Measurements from ENCODE around the gene TSPEAR. TPM values are rescaled to one million over a fixed set of nuclear protein-coding genes. Genes with fewer than 3 reads are reported as not detected.

TSPEAR gene
- total and polyA plus RNA-seq, 9 of the 15 experiments (the other 6 are each of a cell fraction or from before 2014, with no cell fraction given): not detected

- TF ChIP-seq, protein P1, sequence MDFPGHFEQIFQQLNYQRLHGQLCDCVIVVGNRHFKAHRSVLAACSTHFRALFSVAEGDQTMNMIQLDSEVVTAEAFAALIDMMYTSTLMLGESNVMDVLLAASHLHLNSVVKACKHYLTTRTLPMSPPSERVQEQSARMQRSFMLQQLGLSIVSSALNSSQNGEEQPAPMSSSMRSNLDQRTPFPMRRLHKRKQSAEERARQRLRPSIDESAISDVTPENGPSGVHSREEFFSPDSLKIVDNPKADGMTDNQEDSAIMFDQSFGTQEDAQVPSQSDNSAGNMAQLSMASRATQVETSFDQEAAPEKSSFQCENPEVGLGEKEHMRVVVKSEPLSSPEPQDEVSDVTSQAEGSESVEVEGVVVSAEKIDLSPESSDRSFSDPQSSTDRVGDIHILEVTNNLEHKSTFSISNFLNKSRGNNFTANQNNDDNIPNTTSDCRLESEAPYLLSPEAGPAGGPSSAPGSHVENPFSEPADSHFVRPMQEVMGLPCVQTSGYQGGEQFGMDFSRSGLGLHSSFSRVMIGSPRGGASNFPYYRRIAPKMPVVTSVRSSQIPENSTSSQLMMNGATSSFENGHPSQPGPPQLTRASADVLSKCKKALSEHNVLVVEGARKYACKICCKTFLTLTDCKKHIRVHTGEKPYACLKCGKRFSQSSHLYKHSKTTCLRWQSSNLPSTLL (IDR thresholded peaks at IDR 0.05): no peak
- TF ChIP-seq EHMT2 (IDR thresholded peaks at IDR 0.05) (peak; percentile 83), TOE1 (IDR thresholded peaks at IDR 0.05; ENCODE audit: borderline replicate concordance) (no peak; the same call in 1 of the 2 replicates), TOE1 (CRISPR knock-in tag; IDR thresholded peaks at IDR 0.05; ENCODE audit: borderline replicate concordance, low read depth) (no peak), EP400 (IDR thresholded peaks at IDR 0.05) (peak; percentile 65; the same call in 1 of the 2 replicates), E2F3 (CRISPR knock-in tag; IDR thresholded peaks at IDR 0.05) (0 out of 2 replicates have a peak, but pooled peaks have one; percentile 52), AFF4 (CRISPR knock-in tag; IDR thresholded peaks at IDR 0.05) (no peak), ZC3H8 (IDR thresholded peaks at IDR 0.05) (no peak), THRB (CRISPR knock-in tag; conservative IDR thresholded peaks at IDR 0.05) (no peak), ZSCAN29 (IDR thresholded peaks at IDR 0.05) (no peak), ZZZ3 (IDR thresholded peaks at IDR 0.05) (no peak), FUS (optimal IDR thresholded peaks at IDR 0.05; ENCODE audit: low read depth, low read length) (no peak), ATF3 (IDR thresholded peaks at IDR 0.05) (0 out of 2 replicates have a peak, but pooled peaks have one; percentile 23), ATF3 (CRISPR knock-in tag; conservative IDR thresholded peaks at IDR 0.05) (no peak)
- TF ChIP-seq, protein P2, sequence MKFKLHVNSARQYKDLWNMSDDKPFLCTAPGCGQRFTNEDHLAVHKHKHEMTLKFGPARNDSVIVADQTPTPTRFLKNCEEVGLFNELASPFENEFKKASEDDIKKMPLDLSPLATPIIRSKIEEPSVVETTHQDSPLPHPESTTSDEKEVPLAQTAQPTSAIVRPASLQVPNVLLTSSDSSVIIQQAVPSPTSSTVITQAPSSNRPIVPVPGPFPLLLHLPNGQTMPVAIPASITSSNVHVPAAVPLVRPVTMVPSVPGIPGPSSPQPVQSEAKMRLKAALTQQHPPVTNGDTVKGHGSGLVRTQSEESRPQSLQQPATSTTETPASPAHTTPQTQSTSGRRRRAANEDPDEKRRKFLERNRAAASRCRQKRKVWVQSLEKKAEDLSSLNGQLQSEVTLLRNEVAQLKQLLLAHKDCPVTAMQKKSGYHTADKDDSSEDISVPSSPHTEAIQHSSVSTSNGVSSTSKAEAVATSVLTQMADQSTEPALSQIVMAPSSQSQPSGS (CRISPR knock-in tag; IDR thresholded peaks at IDR 0.05): no peak
- TF ChIP-seq, protein P3, sequence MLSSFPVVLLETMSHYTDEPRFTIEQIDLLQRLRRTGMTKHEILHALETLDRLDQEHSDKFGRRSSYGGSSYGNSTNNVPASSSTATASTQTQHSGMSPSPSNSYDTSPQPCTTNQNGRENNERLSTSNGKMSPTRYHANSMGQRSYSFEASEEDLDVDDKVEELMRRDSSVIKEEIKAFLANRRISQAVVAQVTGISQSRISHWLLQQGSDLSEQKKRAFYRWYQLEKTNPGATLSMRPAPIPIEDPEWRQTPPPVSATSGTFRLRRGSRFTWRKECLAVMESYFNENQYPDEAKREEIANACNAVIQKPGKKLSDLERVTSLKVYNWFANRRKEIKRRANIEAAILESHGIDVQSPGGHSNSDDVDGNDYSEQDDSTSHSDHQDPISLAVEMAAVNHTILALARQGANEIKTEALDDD (IDR thresholded peaks at IDR 0.05): no peak
Measured at GRCh38 chr21:44593598-44594405, 117.6 kb downstream of the TSPEAR start (continued).
